ENCODE results near the gene ZNF658.
"Not testable (repeated sequence)": the region's sequence is repeated elsewhere in the genome, so short reads cannot be mapped to it uniquely, and the experiment has no call there.

The ZNF658 gene

GRCh38 chr9:66900490-66901131 is at the start of gene ZNF658:
TSS of gene ZNF658 (plus strand) at chr9:66900725. CDS start at chr9:66903562, 2,837 bp downstream.
- DNase-seq (ENCODE audit: low read depth, low spot score): peak; percentile 59

GRCh38 chr9:66861732-66862131 is 38.8 kb upstream of the ZNF658 start:
- not testable (repeated sequence) for DNase-seq (ENCODE audit: low read depth, low spot score)

- not testable (repeated sequence) for DNase-seq (ENCODE audit: low read depth, low spot score)
These were observed 31.9 kb upstream of the ZNF658 start for GRCh38 chr9:66868660-66869059.

GRCh38 chr9:66880605-66881004 is 19.9 kb upstream of the ZNF658 start:
- DNase-seq (ENCODE audit: low read depth, low spot score): not testable (repeated sequence)

- not testable (repeated sequence) for DNase-seq (ENCODE audit: low read depth, low spot score)
These were observed 18.7 kb upstream of the ZNF658 start for GRCh38 chr9:66881847-66882246.

- DNase-seq (ENCODE audit: low read depth, low spot score): not testable (repeated sequence)
These were observed 10.2 kb upstream of the ZNF658 start for GRCh38 chr9:66890334-66890733.

- DNase-seq (ENCODE audit: low read depth, low spot score): not testable (repeated sequence)
These were observed 616 bp downstream of the ZNF658 start for GRCh38 chr9:66901141-66901540.

GRCh38 chr9:66909560-66909959 is 9.0 kb downstream of the ZNF658 start:
- DNase-seq (ENCODE audit: low read depth, low spot score): not testable (repeated sequence)

- not testable (repeated sequence) for DNase-seq (ENCODE audit: low read depth, low spot score)
These were observed 19.5 kb downstream of the ZNF658 start for GRCh38 chr9:66920072-66920471.

- DNase-seq (ENCODE audit: low read depth, low spot score): not testable (repeated sequence)
These were observed 35.8 kb downstream of the ZNF658 start for GRCh38 chr9:66936194-66936870.

- DNase-seq (ENCODE audit: low read depth, low spot score): not testable (repeated sequence)
These were observed 37.1 kb downstream of the ZNF658 start for GRCh38 chr9:66937662-66938061.

GRCh38 chr9:66938322-66938721 is 37.8 kb downstream of the ZNF658 start:
- not testable (repeated sequence) for DNase-seq (ENCODE audit: low read depth, low spot score)

GRCh38 chr9:66939878-66940830 is 39.6 kb downstream of the ZNF658 start:
- DNase-seq (ENCODE audit: low read depth, low spot score): not testable (repeated sequence)

GRCh38 chr9:66942400-66943155 is 42.1 kb downstream of the ZNF658 start:
- DNase-seq (ENCODE audit: low read depth, low spot score): not testable (repeated sequence)

GRCh38 chr9:66952576-66952975 is 52.1 kb downstream of the ZNF658 start:
- not testable (repeated sequence) for DNase-seq (ENCODE audit: low read depth, low spot score)

All from smooth muscle cell of the brain vasculature (primary cell).